ENCODE measurements around the gene SNX11.

The SNX11 gene

GRCh38 chr17:48162946-48163506 lies 55.5 kb downstream of the SNX11 start:
- no peak for DNase-seq

DNA sequence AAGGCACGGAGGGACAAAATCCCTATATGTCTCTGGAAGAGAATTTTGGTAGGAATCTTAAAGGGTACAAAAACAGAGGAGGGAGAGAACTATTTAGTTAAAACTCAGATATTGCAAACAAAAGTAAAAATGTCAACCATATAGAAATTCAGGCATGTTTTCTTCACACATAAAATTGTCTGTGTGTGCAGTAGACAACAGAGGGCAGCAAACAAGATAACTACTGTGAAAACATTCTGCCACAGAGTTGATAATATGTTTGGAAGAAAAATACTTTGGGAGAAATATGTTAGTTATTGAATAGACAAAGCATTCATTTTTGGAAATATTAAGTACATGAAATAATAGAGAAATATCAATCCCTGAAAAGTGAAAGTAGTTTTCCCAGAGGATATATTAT lies 56.2 kb downstream of the SNX11 start:
- DNase-seq, result no peak

- DNase-seq, result no peak
Measured at GRCh38 chr17:48169926-48170325, 62.4 kb downstream of the SNX11 start.
